Suprapubic skin (tissue), 4 donors: ENCODE results near the gene IL1R1.

Experiments
- EP300 ChIP-seq: sonication (generic); formaldehyde crosslinking; IDR thresholded peaks from one replicate; pipeline ENCODE4 v1.6.1; 2017; ENCODE audit warnings: antibody characterized with exemption
- POLR2A ChIP-seq, 2 donors: fragments of 450-650 bp; IDR thresholded peaks; one replicate each; pipeline ENCODE4 v1.6.1; 2017; ENCODE audit warnings: antibody characterized with exemption in 2 of 2, mild to moderate bottlenecking in 2 of 2, moderate library complexity in 2 of 2
- POLR2AphosphoS5 ChIP-seq, 3 donors: sonication (generic); formaldehyde crosslinking; IDR thresholded peaks; one replicate each; pipeline ENCODE4 v1.6.1; 2017; ENCODE audit warnings: antibody characterized with exemption in 3 of 3
- TF ChIP-seq, protein P1 (sequence below), 2 donors: fragments of 200-600 bp in 1 of 2; fragments of 450-650 bp in 1 of 2; sonication (generic) in 1 of 2; IDR thresholded peaks; one replicate each; pipeline ENCODE4 v1.5.1; 2016 to 2019; ENCODE audit warnings: antibody characterized with exemption in 2 of 2, mild to moderate bottlenecking in 1 of 2, moderate library complexity in 1 of 2

DNA sequence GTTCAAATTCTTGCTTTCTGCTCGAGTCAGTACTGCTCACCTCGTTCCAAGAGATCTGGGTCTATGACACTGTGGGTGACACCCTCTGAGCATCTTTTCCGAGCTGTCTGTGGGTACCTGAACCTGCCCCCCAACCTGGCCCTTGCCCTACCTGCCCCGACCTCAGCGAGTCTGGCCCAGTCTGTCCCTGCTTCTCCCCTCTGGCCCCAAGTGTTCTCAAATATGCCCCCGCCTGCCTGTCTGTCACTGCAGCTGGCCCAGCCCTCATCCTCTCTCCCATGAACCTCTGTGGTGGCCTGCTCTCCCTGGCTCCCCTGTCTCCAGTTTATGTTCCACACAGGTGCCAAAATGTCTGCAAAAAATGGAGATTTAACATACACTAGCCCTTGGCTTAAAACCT is 11.8 kb downstream of the IL1R1 start:
- TF ChIP-seq, protein P1, sequence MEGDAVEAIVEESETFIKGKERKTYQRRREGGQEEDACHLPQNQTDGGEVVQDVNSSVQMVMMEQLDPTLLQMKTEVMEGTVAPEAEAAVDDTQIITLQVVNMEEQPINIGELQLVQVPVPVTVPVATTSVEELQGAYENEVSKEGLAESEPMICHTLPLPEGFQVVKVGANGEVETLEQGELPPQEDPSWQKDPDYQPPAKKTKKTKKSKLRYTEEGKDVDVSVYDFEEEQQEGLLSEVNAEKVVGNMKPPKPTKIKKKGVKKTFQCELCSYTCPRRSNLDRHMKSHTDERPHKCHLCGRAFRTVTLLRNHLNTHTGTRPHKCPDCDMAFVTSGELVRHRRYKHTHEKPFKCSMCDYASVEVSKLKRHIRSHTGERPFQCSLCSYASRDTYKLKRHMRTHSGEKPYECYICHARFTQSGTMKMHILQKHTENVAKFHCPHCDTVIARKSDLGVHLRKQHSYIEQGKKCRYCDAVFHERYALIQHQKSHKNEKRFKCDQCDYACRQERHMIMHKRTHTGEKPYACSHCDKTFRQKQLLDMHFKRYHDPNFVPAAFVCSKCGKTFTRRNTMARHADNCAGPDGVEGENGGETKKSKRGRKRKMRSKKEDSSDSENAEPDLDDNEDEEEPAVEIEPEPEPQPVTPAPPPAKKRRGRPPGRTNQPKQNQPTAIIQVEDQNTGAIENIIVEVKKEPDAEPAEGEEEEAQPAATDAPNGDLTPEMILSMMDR (IDR thresholded peaks at IDR 0.05) = no peak
- TF ChIP-seq POLR2A (IDR thresholded peaks at IDR 0.05) (no peak), POLR2AphosphoS5 (IDR thresholded peaks at IDR 0.05) (no peak), EP300 (no peak)
